ENCODE data around the gene SRP72. TPM values are rescaled to one million over a fixed set of nuclear protein-coding genes. Genes with fewer than 3 reads are reported as not detected.
A peak's percentile ranks its signal among the peaks of the same experiment; 100 is the strongest.

SRP72 gene
- total RNA-seq, 1 experiment from 2014 or later: 146 TPM

GRCh38 chr4:56535915-56536314 is 68.5 kb downstream of the SRP72 start:
- peak; percentile 44 for ATAC-seq

GRCh38 chr4:56537147-56537546 is 69.7 kb downstream of the SRP72 start:
- H3K36me3 ChIP-seq (ENCODE audit: control insufficient read depth in 1 of 2, insufficient read depth in 2 of 2, low read length in 2 of 2): no peaks in the 10 kb centered on the region
- ATAC-seq (no peak), DNase-seq (ENCODE audit: low read depth, low spot score) (no peak)
- intact Hi-C loops (cut with micrococcal nuclease): no loop called here
- TF ChIP-seq CBX3 (IDR thresholded peaks at IDR 0.05; ENCODE audit: low read depth) (no peak), EZH2 (IDR thresholded peaks at IDR 0.05) (no peak), FOSL1 (IDR thresholded peaks at IDR 0.05; ENCODE audit: low read depth) (no peak)
- ChIA-PET RAD21 (ENCODE audit: low non-redundant PET in 1 of 2, low total read pairs in 2 of 2, uncharacterized antibody in 2 of 2, unreplicated experiment in 2 of 2) (no interaction called here), POLR2A (no interaction called here), CTCF (no interaction called here)
- no peaks in the 10 kb centered on the region for H3K9me3 ChIP-seq (ENCODE audit: control insufficient read depth in 1 of 2, insufficient read depth in 1 of 2, low read depth in 1 of 2, low read length in 2 of 2)
- no peaks in the 10 kb centered on the region for H4K20me1 ChIP-seq (ENCODE audit: insufficient read depth)
- H3K27ac ChIP-seq (ENCODE audit: low read depth, low read length): no peak overlapping the region
- no TSS peak for BruUV-seq (replicated peaks)
- H3K4me1 ChIP-seq (ENCODE audit: control insufficient read depth in 1 of 2, insufficient read depth in 2 of 2, low read length in 2 of 2): no peaks in the 10 kb centered on the region
- no peaks in the 10 kb centered on the region for H3K79me2 ChIP-seq (ENCODE audit: insufficient read depth, low read length)
- H3K4me3 ChIP-seq (replicated peaks in 1 of 2; ENCODE audit: low read depth in 1 of 2, low read length in 2 of 2): no peak overlapping the region
- no peaks in the 10 kb centered on the region for H3K27me3 ChIP-seq (ENCODE audit: insufficient read depth, low read length)
- H2AFZ ChIP-seq (ENCODE audit: low read depth, low read length, poor library complexity, severe bottlenecking): no peak overlapping the region
- no peak overlapping the region for H3K9ac ChIP-seq (ENCODE audit: low read length)
- no peak overlapping the region for H3K4me2 ChIP-seq (ENCODE audit: low read length)
- H3K9me2 ChIP-seq (ENCODE audit: insufficient read depth): no peaks in the 10 kb centered on the region

More at GRCh38 chr4:56535915-56536314, 68.5 kb downstream of the SRP72 start:
- H3K27me3 ChIP-seq (ENCODE audit: insufficient read depth, low read length): no peaks in the 10 kb centered on the region
- H3K9ac ChIP-seq (ENCODE audit: low read length): no peak overlapping the region
- H3K79me2 ChIP-seq (ENCODE audit: insufficient read depth, low read length): no peaks in the 10 kb centered on the region
- H3K9me2 ChIP-seq (ENCODE audit: insufficient read depth): no peaks in the 10 kb centered on the region
- H3K27ac ChIP-seq (ENCODE audit: low read depth, low read length): no peak overlapping the region
- ChIA-PET POLR2A (no interaction called here), RAD21 (ENCODE audit: low non-redundant PET in 1 of 2, low total read pairs in 2 of 2, uncharacterized antibody in 2 of 2, unreplicated experiment in 2 of 2) (no interaction called here), CTCF (interaction anchor here (0.9 kb wide), 1 partner anchor 9 kb away, joined by 3 read pairs; no protein-coding TSS in a partner anchor)
- no peaks in the 10 kb centered on the region for H3K9me3 ChIP-seq (ENCODE audit: control insufficient read depth in 1 of 2, insufficient read depth in 1 of 2, low read depth in 1 of 2, low read length in 2 of 2)
- no peaks in the 10 kb centered on the region for H4K20me1 ChIP-seq (ENCODE audit: insufficient read depth)
- intact Hi-C loops (cut with micrococcal nuclease): no loop called here
- no peak for TF ChIP-seq POLR2A (IDR thresholded peaks at IDR 0.05; ENCODE audit: borderline replicate concordance, extremely low read depth, insufficient read depth, insufficient read length)
- TF ChIP-seq EZH2 (IDR thresholded peaks at IDR 0.05): no peak
- no peak overlapping the region for H3K4me2 ChIP-seq (ENCODE audit: low read length)
- H2AFZ ChIP-seq (ENCODE audit: low read depth, low read length, poor library complexity, severe bottlenecking): no peak overlapping the region
- no peaks in the 10 kb centered on the region for H3K36me3 ChIP-seq (ENCODE audit: control insufficient read depth in 1 of 2, insufficient read depth in 2 of 2, low read length in 2 of 2)
- no peak overlapping the region for H3K4me3 ChIP-seq (replicated peaks in 1 of 2; ENCODE audit: low read depth in 1 of 2, low read length in 2 of 2)
- peaks cover 0 to 2% of the 10 kb centered on the region in 2 experiments; a peak in 2 of 4 replicates for H3K4me1 ChIP-seq (ENCODE audit: control insufficient read depth in 1 of 2, insufficient read depth in 2 of 2, low read length in 2 of 2)
- DNase-seq (ENCODE audit: low read depth, low spot score): no peak
- BruUV-seq (replicated peaks): no TSS peak

DNA sequence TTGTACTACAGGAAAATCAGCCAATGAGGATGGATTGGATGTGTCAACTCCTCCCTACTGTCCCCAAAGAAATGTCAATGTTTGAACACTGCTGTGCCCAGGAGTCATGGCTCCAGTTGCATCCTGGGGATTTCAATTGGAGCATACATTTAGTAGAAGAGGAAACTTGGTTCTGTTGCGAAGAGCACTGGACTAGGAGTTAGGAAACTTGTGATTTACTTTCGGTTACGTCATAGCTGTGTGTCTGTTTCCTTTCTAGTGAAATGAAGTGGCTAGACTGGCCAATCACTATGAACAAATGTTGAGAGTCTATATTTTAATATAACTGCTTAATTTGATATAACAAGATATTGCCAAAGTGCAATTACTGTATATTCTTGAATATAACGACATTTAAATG is 73.4 kb downstream of the SRP72 start:
- POLR2A ChIA-PET: no interaction called here
- H3K27me3 ChIP-seq (ENCODE audit: insufficient read depth, low read length): no peaks in the 10 kb centered on the region
- H4K20me1 ChIP-seq (ENCODE audit: insufficient read depth): no peaks in the 10 kb centered on the region
- H2AFZ ChIP-seq (ENCODE audit: low read depth, low read length, poor library complexity, severe bottlenecking): no peak overlapping the region
- RAD21 ChIA-PET (ENCODE audit: low non-redundant PET in 1 of 2, low total read pairs in 2 of 2, uncharacterized antibody in 2 of 2, unreplicated experiment in 2 of 2): no interaction called here
- H3K4me2 ChIP-seq (ENCODE audit: low read length): no peak overlapping the region
- no peak overlapping the region for H3K4me3 ChIP-seq (replicated peaks in 1 of 2; ENCODE audit: low read depth in 1 of 2, low read length in 2 of 2)
- ATAC-seq (no peak), DNase-seq (ENCODE audit: low read depth, low spot score) (no peak)
- no peaks in the 10 kb centered on the region for H3K9me3 ChIP-seq (ENCODE audit: control insufficient read depth in 1 of 2, insufficient read depth in 1 of 2, low read depth in 1 of 2, low read length in 2 of 2)
- peaks cover 0 to 11% of the 10 kb centered on the region in 2 experiments; a peak in 1 of 4 replicates for H3K4me1 ChIP-seq (ENCODE audit: control insufficient read depth in 1 of 2, insufficient read depth in 2 of 2, low read length in 2 of 2)
- H3K36me3 ChIP-seq (ENCODE audit: control insufficient read depth in 1 of 2, insufficient read depth in 2 of 2, low read length in 2 of 2): no peaks in the 10 kb centered on the region
- CTCF ChIA-PET: no interaction called here
- no peaks in the 10 kb centered on the region for H3K9me2 ChIP-seq (ENCODE audit: insufficient read depth)
- H3K79me2 ChIP-seq (ENCODE audit: insufficient read depth, low read length): no peaks in the 10 kb centered on the region
- H3K27ac ChIP-seq (ENCODE audit: low read depth, low read length): no peak overlapping the region
- no TSS peak for BruUV-seq (replicated peaks)
- no peak overlapping the region for H3K9ac ChIP-seq (ENCODE audit: low read length)
- TF ChIP-seq ZNF274 (IDR thresholded peaks at IDR 0.05; ENCODE audit: low read depth, low read length) (no peak), POLR2A (IDR thresholded peaks at IDR 0.05; ENCODE audit: borderline replicate concordance, extremely low read depth, insufficient read depth, insufficient read length) (no peak), SP1 (IDR thresholded peaks at IDR 0.05; ENCODE audit: low read depth) (no peak), CEBPB (IDR thresholded peaks at IDR 0.05; ENCODE audit: low read depth) (no peak), CBX3 (IDR thresholded peaks at IDR 0.05; ENCODE audit: low read depth) (no peak), SIN3A (IDR thresholded peaks at IDR 0.05; ENCODE audit: low read depth) (no peak)
- intact Hi-C loops (cut with micrococcal nuclease): no loop called here
